Brain microvascular endothelial cell (primary cell): ENCODE data around the gene OR6K3.

Experiments
- DNase-seq: peaks from one replicate; pipeline ENCODE4 v3.0.0-alpha.2; 2020
- H3K27ac ChIP-seq: fragments of 250-450 bp; sonication (Bioruptor Pico); 2 replicates; pipeline ENCODE4 v1.5.1; 2020; ENCODE audit warnings: mild to moderate bottlenecking, moderate library complexity
- H3K27me3 ChIP-seq: fragments of 250-450 bp; sonication (Bioruptor Pico); replicated peaks from 2 replicates; pipeline ENCODE4 v1.5.1; 2020; ENCODE audit warnings: mild to moderate bottlenecking
- H3K36me3 ChIP-seq: fragments of 250-450 bp; sonication (Bioruptor Pico); replicated peaks from 2 replicates; pipeline ENCODE4 v1.5.1; 2020; ENCODE audit warnings: mild to moderate bottlenecking
- H3K4me3 ChIP-seq: 2 replicates; pipeline ENCODE4 v1.5.1; 2011; ENCODE audit warnings: low read depth, mild to moderate bottlenecking, control low read depth, low read length, moderate library complexity
- CTCF ChIP-seq: IDR thresholded peaks from 2 replicates; pipeline ENCODE4 v1.5.1; 2011; ENCODE audit warnings: low read depth, mild to moderate bottlenecking, moderate library complexity, low read length, control low read depth, inconsistent platforms; ENCODE audit errors: missing control alignments
- in situ Hi-C: cut with HindIII; loops from 2 replicates; pipeline ENCODE4 v1.10.0; 2017; ENCODE audit warnings: low sequenced_read_pairs, low pct_ligation_motif_present

OR6K3 gene

DNA sequence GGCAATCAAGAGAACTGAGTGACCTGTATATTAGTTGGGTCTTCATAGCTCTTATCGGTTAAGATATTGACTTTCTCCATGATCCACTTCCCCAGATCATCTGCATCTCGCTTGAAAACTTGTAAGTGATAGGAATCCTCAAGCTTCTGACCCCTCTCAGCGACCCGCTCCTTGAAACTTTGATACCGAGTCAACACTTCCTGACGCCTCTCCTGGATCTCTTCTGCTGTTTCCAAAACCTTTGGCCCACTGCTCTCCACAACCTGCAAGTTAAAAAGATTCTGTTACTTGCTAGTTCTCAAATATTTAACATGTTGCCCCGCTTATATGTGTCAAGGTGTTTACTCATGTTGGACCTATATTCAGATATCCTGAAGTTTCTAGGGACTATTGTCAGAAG is 35.4 kb downstream of the OR6K3 start:
- Histone ChIP-seq H3K4me3 (no peak overlapping the region), H3K36me3 (no peaks in the 10 kb centered on the region), H3K27ac (no peak overlapping the region), H3K27me3 (no peaks in the 10 kb centered on the region)
- TF ChIP-seq CTCF = no peak
- in situ Hi-C loops = no loop called here
- no peak for DNase-seq

GRCh38 chr1:158681606-158682005 is 38.9 kb downstream of the OR6K3 start:
- Histone ChIP-seq H3K4me3 (no peak overlapping the region), H3K27ac (no peak overlapping the region), H3K27me3 (no peaks in the 10 kb centered on the region), H3K36me3 (no peaks in the 10 kb centered on the region)
- DNase-seq = no peak
- TF ChIP-seq CTCF = no peak
- in situ Hi-C loops = no loop called here

DNA sequence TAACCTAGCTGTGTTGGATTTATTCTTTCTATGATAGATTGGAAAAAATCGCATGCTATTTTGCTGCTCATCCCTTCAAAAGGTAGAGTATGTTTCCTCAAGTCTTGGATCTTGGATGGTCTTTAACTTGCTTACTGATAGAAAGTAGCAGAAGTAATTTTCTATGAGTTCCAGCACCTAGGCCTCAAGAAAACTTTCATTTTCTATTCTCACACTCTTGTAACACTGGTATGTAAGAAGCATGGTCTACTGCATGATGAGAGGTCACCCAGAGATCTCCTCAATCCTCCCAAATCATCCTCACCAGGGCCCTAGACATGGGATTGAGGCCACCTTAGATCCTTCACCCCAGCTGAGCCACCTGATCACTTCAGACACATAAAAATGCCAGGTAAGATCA is 41.2 kb downstream of the OR6K3 start:
- H3K27me3 ChIP-seq = no peaks in the 10 kb centered on the region
- in situ Hi-C loops = no loop called here

DNA sequence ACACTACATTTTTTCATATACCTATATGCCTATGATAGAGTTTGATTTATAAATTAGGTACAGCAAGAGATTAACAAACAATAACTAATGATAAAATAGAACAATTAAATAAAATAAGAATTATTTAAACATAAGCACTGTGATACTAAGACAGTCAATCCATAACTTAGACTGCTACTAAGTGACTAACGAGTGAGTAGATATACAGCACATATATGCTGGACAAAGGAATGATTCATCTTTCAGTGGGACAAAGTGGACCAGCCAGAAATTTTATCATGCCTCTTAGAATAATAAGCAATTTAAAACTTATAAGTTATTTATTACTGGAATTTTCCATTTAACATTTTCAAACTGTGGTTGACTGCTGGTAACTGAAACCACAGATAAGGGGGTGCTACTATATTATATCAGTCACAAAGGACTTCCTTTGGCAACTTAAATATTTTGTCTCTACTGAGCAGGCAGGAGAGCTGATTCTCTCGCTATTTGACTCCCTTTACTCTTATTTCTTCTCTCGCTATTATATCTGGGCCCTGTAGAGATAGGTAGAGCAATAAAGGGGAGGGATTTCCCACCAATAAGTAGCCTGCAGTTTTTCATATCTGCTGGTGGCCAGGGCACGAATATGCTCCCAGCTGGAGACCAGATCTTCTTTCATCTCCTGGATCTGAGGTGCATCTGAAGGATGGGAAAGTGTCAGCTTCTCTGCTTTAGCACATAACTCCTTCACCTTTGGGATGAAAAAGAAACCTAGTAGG is 44.8 kb downstream of the OR6K3 start:
- H3K27ac ChIP-seq = no peak overlapping the region
- no peak for DNase-seq
- in situ Hi-C loops = no loop called here
- TF ChIP-seq CTCF = no peak
- H3K27me3 ChIP-seq = no peaks in the 10 kb centered on the region
- H3K4me3 ChIP-seq = no peak overlapping the region
- H3K36me3 ChIP-seq = no peaks in the 10 kb centered on the region

More for the DNA sequence above, 41.2 kb downstream of the OR6K3 start:
- DNase-seq = no peak
- Histone ChIP-seq H3K36me3 (no peaks in the 10 kb centered on the region), H3K27ac (no peak overlapping the region), H3K4me3 (no peak overlapping the region)
- TF ChIP-seq CTCF = no peak

GRCh38 chr1:158674302-158674701 is 46.2 kb downstream of the OR6K3 start:
- Histone ChIP-seq H3K27me3 (no peaks in the 10 kb centered on the region), H3K4me3 (no peak overlapping the region), H3K36me3 (no peaks in the 10 kb centered on the region), H3K27ac (no peak overlapping the region)
- no peak for TF ChIP-seq CTCF
- DNase-seq = no peak
- in situ Hi-C loops = no loop called here
